ENCODE measurements around the gene EMC8.

The EMC8 gene

DNA sequence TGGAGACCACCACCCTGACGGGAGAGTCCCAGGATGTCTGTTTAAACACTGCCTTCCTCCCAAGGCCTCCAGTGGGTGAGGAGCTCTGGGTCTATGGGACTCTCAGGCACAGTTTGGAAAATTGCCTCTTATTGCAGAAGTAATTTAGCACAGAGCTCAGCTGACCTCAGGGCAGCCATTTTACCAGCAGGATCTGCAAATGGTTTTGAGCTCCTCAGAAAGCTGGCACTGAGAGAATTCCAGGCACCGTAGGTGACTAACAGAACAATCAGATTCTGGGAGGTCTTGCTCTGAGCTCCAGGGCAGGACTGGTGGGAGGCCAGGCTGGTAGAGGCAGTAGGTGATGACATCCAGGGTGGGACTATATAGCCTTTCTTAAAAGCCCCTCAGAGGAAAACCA lies 31.1 kb downstream of the EMC8 start:
- no peak overlapping the region for H2AFZ ChIP-seq (ENCODE audit: low read length)
- H3K9ac ChIP-seq (ENCODE audit: low read depth, low read length, poor library complexity, severe bottlenecking) = no peak overlapping the region

DNA sequence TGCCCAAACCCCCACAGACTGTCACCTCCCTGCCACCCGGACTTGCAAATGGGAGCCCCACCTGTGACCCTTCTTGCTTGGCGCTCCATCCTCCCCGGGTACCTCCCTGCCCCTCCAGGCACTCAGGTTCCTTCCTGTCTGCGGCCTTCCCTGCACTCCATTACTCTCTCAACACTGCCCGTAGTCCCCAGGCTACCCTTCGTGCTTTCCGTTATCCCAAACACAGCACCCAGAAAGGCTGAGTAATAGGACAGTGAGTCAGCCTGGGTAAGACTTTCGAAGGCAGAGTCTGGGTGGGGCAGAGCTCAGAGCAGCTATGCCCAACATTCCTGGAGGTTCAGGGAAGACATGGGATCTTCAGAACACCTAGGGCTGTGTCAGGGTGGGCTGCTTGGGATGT lies 31.8 kb downstream of the EMC8 start:
- Histone ChIP-seq H3K27me3 (ENCODE audit: insufficient read depth, low read length, poor library complexity, severe bottlenecking) (no peaks in the 10 kb centered on the region), H2AFZ (ENCODE audit: low read length) (no peak overlapping the region), H3K4me1 (ENCODE audit: insufficient read depth, low read length, poor library complexity, severe bottlenecking) (no peaks in the 10 kb centered on the region), H3F3A (ENCODE audit: low read depth) (no peaks in the 10 kb centered on the region), H3K4me2 (ENCODE audit: low read depth, low read length, poor library complexity, severe bottlenecking) (no peak overlapping the region), H3K9me2 (replicated peaks; ENCODE audit: low read depth, low read length) (no peaks in the 10 kb centered on the region), H3K9me3 (ENCODE audit: insufficient read depth, low read depth, low read length) (no peaks in the 10 kb centered on the region), H3K9ac (ENCODE audit: low read depth, low read length, poor library complexity, severe bottlenecking) (no peak overlapping the region), H3K79me2 (ENCODE audit: insufficient read depth, low read length) (no peaks in the 10 kb centered on the region), H3K4me3 (ENCODE audit: low read length, poor library complexity, severe bottlenecking) (no peak overlapping the region), H3K36me3 (ENCODE audit: insufficient read depth, low read length) (no peaks in the 10 kb centered on the region), H4K20me1 (ENCODE audit: insufficient read depth, low read length, poor library complexity, severe bottlenecking) (no peaks in the 10 kb centered on the region)
- TF ChIP-seq CTCF (conservative IDR thresholded peaks at IDR 0.05; ENCODE audit: low read length) = no peak
- TF ChIP-seq EZH2phosphoT487 (IDR thresholded peaks at IDR 0.05; ENCODE audit: borderline replicate concordance) = no peak

More for the DNA sequence above, 31.1 kb downstream of the EMC8 start:
- Histone ChIP-seq H3K9me2 (replicated peaks; ENCODE audit: low read depth, low read length) (no peaks in the 10 kb centered on the region), H3K36me3 (ENCODE audit: insufficient read depth, low read length) (no peaks in the 10 kb centered on the region), H3K4me2 (ENCODE audit: low read depth, low read length, poor library complexity, severe bottlenecking) (no peak overlapping the region), H3K4me1 (ENCODE audit: insufficient read depth, low read length, poor library complexity, severe bottlenecking) (no peaks in the 10 kb centered on the region), H3K9me3 (ENCODE audit: insufficient read depth, low read depth, low read length) (no peaks in the 10 kb centered on the region), H3F3A (ENCODE audit: low read depth) (no peaks in the 10 kb centered on the region), H3K27me3 (ENCODE audit: insufficient read depth, low read length, poor library complexity, severe bottlenecking) (no peaks in the 10 kb centered on the region), H3K4me3 (ENCODE audit: low read length, poor library complexity, severe bottlenecking) (no peak overlapping the region), H4K20me1 (ENCODE audit: insufficient read depth, low read length, poor library complexity, severe bottlenecking) (no peaks in the 10 kb centered on the region), H3K79me2 (ENCODE audit: insufficient read depth, low read length) (no peaks in the 10 kb centered on the region)
- TF ChIP-seq EZH2phosphoT487 (IDR thresholded peaks at IDR 0.05; ENCODE audit: borderline replicate concordance) (no peak), CTCF (conservative IDR thresholded peaks at IDR 0.05; ENCODE audit: low read length) (no peak)

DNA sequence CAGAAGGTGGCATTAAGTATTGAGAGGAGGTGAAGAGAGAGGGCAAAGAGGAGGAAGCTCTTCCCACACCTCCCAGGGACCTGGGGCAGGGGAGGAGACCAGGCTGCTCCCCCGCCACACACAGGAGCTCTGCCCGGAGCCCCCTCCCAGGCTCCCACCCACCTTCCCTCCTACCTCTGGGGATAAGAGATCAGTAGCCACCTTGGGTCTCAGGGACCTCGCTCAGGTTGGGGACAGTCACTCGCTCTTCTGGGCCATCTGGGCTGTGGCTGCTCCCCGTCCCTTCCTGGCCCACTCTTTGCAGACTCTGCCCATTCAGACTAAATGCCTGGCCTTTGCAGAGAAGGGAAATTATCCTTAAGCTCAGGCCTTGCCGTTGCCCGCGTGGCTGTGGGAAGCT lies 33.6 kb downstream of the EMC8 start:
- Histone ChIP-seq H3K4me1 (ENCODE audit: insufficient read depth, low read length, poor library complexity, severe bottlenecking) (peaks cover 7% of the 10 kb centered on the region), H3K4me3 (ENCODE audit: low read length, poor library complexity, severe bottlenecking) (no peak overlapping the region), H3K9me3 (ENCODE audit: insufficient read depth, low read depth, low read length) (no peaks in the 10 kb centered on the region), H3K79me2 (ENCODE audit: insufficient read depth, low read length) (no peaks in the 10 kb centered on the region), H3K36me3 (ENCODE audit: insufficient read depth, low read length) (no peaks in the 10 kb centered on the region), H3F3A (ENCODE audit: low read depth) (no peaks in the 10 kb centered on the region), H3K4me2 (ENCODE audit: low read depth, low read length, poor library complexity, severe bottlenecking) (no peak overlapping the region), H4K20me1 (ENCODE audit: insufficient read depth, low read length, poor library complexity, severe bottlenecking) (no peaks in the 10 kb centered on the region), H3K9me2 (replicated peaks; ENCODE audit: low read depth, low read length) (no peaks in the 10 kb centered on the region), H2AFZ (ENCODE audit: low read length) (no peak overlapping the region), H3K9ac (ENCODE audit: low read depth, low read length, poor library complexity, severe bottlenecking) (no peak overlapping the region), H3K27me3 (ENCODE audit: insufficient read depth, low read length, poor library complexity, severe bottlenecking) (no peaks in the 10 kb centered on the region)
- no peak for TF ChIP-seq EZH2phosphoT487 (IDR thresholded peaks at IDR 0.05; ENCODE audit: borderline replicate concordance)

- Histone ChIP-seq H3F3A (ENCODE audit: low read depth) (no peaks in the 10 kb centered on the region), H2AFZ (ENCODE audit: low read length) (no peak overlapping the region), H3K9me2 (replicated peaks; ENCODE audit: low read depth, low read length) (no peaks in the 10 kb centered on the region), H3K79me2 (ENCODE audit: insufficient read depth, low read length) (no peaks in the 10 kb centered on the region), H3K4me3 (ENCODE audit: low read length, poor library complexity, severe bottlenecking) (no peak overlapping the region), H3K27me3 (ENCODE audit: insufficient read depth, low read length, poor library complexity, severe bottlenecking) (no peaks in the 10 kb centered on the region), H3K9ac (ENCODE audit: low read depth, low read length, poor library complexity, severe bottlenecking) (no peak overlapping the region), H3K36me3 (ENCODE audit: insufficient read depth, low read length) (no peaks in the 10 kb centered on the region), H3K9me3 (ENCODE audit: insufficient read depth, low read depth, low read length) (no peaks in the 10 kb centered on the region), H3K4me1 (ENCODE audit: insufficient read depth, low read length, poor library complexity, severe bottlenecking) (peaks cover 7% of the 10 kb centered on the region), H3K4me2 (ENCODE audit: low read depth, low read length, poor library complexity, severe bottlenecking) (no peak overlapping the region), H4K20me1 (ENCODE audit: insufficient read depth, low read length, poor library complexity, severe bottlenecking) (no peaks in the 10 kb centered on the region)
- TF ChIP-seq EZH2phosphoT487 (IDR thresholded peaks at IDR 0.05; ENCODE audit: borderline replicate concordance) = no peak
- no peak for TF ChIP-seq CTCF (conservative IDR thresholded peaks at IDR 0.05; ENCODE audit: low read length)
Observed at GRCh38 chr16:85765211-85765610, 34.1 kb downstream of the EMC8 start.
